ENCODE results near the gene PPP2CA. TPM values are rescaled to one million over a fixed set of nuclear protein-coding genes. Genes with fewer than 3 reads are reported as not detected.

The PPP2CA gene
- total and polyA plus RNA-seq, 9 of the 15 experiments (the other 6 are each of a cell fraction or from before 2014, with no cell fraction given), result 23.0 to 257 (median 109) TPM

DNA sequence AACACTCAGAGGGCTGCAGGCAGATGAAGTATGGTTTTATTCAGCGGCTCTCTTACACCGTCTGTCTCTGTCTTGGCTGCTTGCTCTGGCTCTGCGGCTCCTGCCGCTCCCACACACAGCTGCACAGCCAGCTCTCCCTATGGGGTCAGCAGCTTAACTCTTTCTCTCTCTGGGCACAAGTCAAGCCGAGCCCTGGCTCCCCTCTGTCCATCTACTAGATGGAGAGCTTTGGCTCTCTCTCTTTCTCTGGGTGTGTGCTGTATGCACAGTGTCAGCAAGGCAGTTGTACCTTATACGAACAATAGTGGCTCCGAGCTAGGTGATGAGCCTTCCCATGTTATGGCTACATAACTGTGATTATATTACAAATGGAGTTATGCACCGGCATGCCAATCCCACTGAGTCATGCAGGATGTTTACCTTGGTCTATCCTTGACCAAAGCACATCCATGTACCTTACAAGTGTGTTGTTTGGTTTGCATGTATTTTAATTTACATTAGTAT, 19.3 kb upstream of the PPP2CA start:
- Histone ChIP-seq H3K79me2 (ENCODE audit: control insufficient read depth, insufficient read depth, low read length) (no peaks in the 10 kb centered on the region), H3K27me3 (ENCODE audit: control insufficient read depth in 2 of 2, insufficient read depth in 2 of 2, low read length in 2 of 2) (no peaks in the 10 kb centered on the region), H3K4me1 (replicated peaks in 1 of 2; ENCODE audit: control insufficient read depth in 2 of 2, insufficient read depth in 2 of 2, low read length in 2 of 2) (peaks cover 5 to 10% of the 10 kb centered on the region in 2 experiments; a peak in 4 of 5 replicates), H3K9me3 (replicated peaks; ENCODE audit: control insufficient read depth, insufficient read depth, low read depth, low read length) (no peaks in the 10 kb centered on the region), H2AFZ (ENCODE audit: low read depth, low read length) (peak overlapping the region; percentile 60), H3K9ac (ENCODE audit: insufficient read depth in 1 of 2, low read depth in 2 of 2, low read length in 2 of 2) (peak overlapping the region in 1 of 2 experiments; percentile 77; a peak in 2 of 4 replicates), H3K4me2 (ENCODE audit: insufficient read depth, low read length) (peak overlapping the region; percentile 26; the same call in 1 of the 2 replicates), H3K27ac (ENCODE audit: extremely low read depth, low read depth, low read length) (no peak overlapping the region), H3K4me3 (no peak overlapping the region), H3K9me1 (ENCODE audit: control insufficient read depth, insufficient read depth, low read length) (no peaks in the 10 kb centered on the region), H4K20me1 (replicated peaks; ENCODE audit: control insufficient read depth, insufficient read depth, low read length) (no peaks in the 10 kb centered on the region), H3K36me3 (ENCODE audit: control insufficient read depth, insufficient read depth, low read length) (no peaks in the 10 kb centered on the region)
- 22% methylated on average over 8 of the region's 8 CpGs for WGBS (ENCODE audit: insufficient coverage, low coverage, missing lambda C conversion rate)
- DNase-seq (ENCODE audit: extremely low read depth in 1 of 4, low spot score in 3 of 4) (peak in 1 of 4 experiments; percentile 24), FAIRE-seq (no peak), ATAC-seq (peak; percentile 9; the same call in 2 of the 3 replicates)
- ChIA-PET CTCF (ENCODE audit: low intra/inter-chr PET ratio) (no interaction called here), POLR2A (interaction anchor here (0.9 to 2.1 kb wide), 4 partner anchors 9 to 1788 kb away, joined by 3 to 18 read pairs (median 4); partner anchors contain the start of genes PPP2CA and SKP1)
- intact Hi-C loops (cut with micrococcal nuclease), result no loop called here
- no TSS peak for BruUV-seq (replicated peaks)
- in situ Hi-C loops (cut with MboI), result no loop called here
- TF ChIP-seq LCOR (CRISPR knock-in tag; IDR thresholded peaks at IDR 0.05) (no peak), ZNF175 (CRISPR knock-in tag; IDR thresholded peaks at IDR 0.05; ENCODE audit: low read depth) (peak; percentile 64; the same call in 1 of the 2 replicates), ZFX (CRISPR knock-in tag; IDR thresholded peaks at IDR 0.05) (no peak), ERF (CRISPR knock-in tag; IDR thresholded peaks at IDR 0.05) (no peak), ADNP (tag; IDR thresholded peaks at IDR 0.05) (no peak), POLR3G (IDR thresholded peaks at IDR 0.05; ENCODE audit: extremely low read depth, insufficient read length, insufficient replicate concordance) (no peak), NR2C2 (CRISPR knock-in tag; IDR thresholded peaks at IDR 0.05) (no peak), NR2C2 (tag; IDR thresholded peaks at IDR 0.05) (0 out of 2 replicates have a peak, but pooled peaks have one; percentile 24), RBM17 (IDR thresholded peaks at IDR 0.05; ENCODE audit: borderline replicate concordance, low read depth, low read length) (no peak), SMAD4 (CRISPR knock-in tag; conservative IDR thresholded peaks at IDR 0.05) (peak; percentile 52; the same call in 1 of the 2 replicates), ZNF75A (CRISPR knock-in tag; IDR thresholded peaks at IDR 0.05) (no peak), STAT5A (IDR thresholded peaks at IDR 0.05; ENCODE audit: borderline replicate concordance, low read length) (no peak), GABPA (tag; conservative IDR thresholded peaks at IDR 0.05; ENCODE audit: low read depth) (no peak), ZNF444 (CRISPR knock-in tag; IDR thresholded peaks at IDR 0.05) (no peak), CHD4 (IDR thresholded peaks at IDR 0.05; ENCODE audit: insufficient read depth, insufficient replicate concordance, low read depth, low read length, poor library complexity, severe bottlenecking) (no peak), RBM22 (IDR thresholded peaks at IDR 0.05; ENCODE audit: low read depth, low read length, poor library complexity, severe bottlenecking) (no peak), SMARCC2 (IDR thresholded peaks at IDR 0.05; ENCODE audit: low read depth) (no peak), PTTG1 (tag; IDR thresholded peaks at IDR 0.05; ENCODE audit: low read depth) (peak; percentile 63; the same call in 1 of the 2 replicates)
- TF ChIP-seq, protein P1, sequence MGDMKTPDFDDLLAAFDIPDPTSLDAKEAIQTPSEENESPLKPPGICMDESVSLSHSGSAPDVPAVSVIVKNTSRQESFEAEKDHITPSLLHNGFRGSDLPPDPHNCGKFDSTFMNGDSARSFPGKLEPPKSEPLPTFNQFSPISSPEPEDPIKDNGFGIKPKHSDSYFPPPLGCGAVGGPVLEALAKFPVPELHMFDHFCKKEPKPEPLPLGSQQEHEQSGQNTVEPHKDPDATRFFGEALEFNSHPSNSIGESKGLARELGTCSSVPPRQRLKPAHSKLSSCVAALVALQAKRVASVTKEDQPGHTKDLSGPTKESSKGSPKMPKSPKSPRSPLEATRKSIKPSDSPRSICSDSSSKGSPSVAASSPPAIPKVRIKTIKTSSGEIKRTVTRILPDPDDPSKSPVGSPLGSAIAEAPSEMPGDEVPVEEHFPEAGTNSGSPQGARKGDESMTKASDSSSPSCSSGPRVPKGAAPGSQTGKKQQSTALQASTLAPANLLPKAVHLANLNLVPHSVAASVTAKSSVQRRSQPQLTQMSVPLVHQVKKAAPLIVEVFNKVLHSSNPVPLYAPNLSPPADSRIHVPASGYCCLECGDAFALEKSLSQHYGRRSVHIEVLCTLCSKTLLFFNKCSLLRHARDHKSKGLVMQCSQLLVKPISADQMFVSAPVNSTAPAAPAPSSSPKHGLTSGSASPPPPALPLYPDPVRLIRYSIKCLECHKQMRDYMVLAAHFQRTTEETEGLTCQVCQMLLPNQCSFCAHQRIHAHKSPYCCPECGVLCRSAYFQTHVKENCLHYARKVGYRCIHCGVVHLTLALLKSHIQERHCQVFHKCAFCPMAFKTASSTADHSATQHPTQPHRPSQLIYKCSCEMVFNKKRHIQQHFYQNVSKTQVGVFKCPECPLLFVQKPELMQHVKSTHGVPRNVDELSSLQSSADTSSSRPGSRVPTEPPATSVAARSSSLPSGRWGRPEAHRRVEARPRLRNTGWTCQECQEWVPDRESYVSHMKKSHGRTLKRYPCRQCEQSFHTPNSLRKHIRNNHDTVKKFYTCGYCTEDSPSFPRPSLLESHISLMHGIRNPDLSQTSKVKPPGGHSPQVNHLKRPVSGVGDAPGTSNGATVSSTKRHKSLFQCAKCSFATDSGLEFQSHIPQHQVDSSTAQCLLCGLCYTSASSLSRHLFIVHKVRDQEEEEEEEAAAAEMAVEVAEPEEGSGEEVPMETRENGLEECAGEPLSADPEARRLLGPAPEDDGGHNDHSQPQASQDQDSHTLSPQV (IDR thresholded peaks at IDR 0.05), result peak; percentile 40; the same call in 1 of the 2 replicates

All from K562 (cell line).